H1 (cell line): ENCODE measurements around the gene RNASET2. TPM values are rescaled to one million over a fixed set of nuclear protein-coding genes. Genes with fewer than 3 reads are reported as not detected.

Experiments
- CHD2 ChIP-seq: IDR thresholded peaks from 2 replicates; pipeline ENCODE4 v1.6.1; 2012; ENCODE audit warnings: low read length, improper control_type of control experiment
- polyA plus RNA-seq, 7 experiments: library from polyadenylated mRNA; depleted of rRNA in 3 of 7; stranded (reverse) in 5 of 7; unstranded in 2 of 7; fragments of >200 nt in 5 of 7; fragments of 200-250 nt in 2 of 7; gene quantifications; 1 replicate in 5 of 7; 2 replicates in 1 of 7; 4 replicates in 1 of 7; pipeline versions ENCODE4 v1.2.1 to v1.2.3, GENCODE V29; 2011 to 2013; ENCODE audit warnings: missing spikeins in 2 of 7, mixed read lengths in 2 of 7
- total RNA-seq: library from RNA; stranded (reverse); fragmentation: NEBNext Ultra II Directional; extraction: Animal tissue kit (Norgen Biotek cat#: 25700); gene quantifications from 2 replicates; pipeline ENCODE4 v1.2.1, GENCODE V29; 2021
- TF ChIP-seq, protein P1 (sequence below): IDR thresholded peaks from 2 replicates; pipeline ENCODE4 v1.6.1; 2012; ENCODE audit warnings: low read length, inconsistent platforms

The RNASET2 gene
- total and polyA plus RNA-seq, 2 of the 8 experiments (the other 6 are each of a cell fraction or from before 2014, with no cell fraction given) = 15.7 to 22.9 TPM

GRCh38 chr6:166971271-166971670 is 14.9 kb upstream of the RNASET2 start (continued):
- TF ChIP-seq, protein P1, sequence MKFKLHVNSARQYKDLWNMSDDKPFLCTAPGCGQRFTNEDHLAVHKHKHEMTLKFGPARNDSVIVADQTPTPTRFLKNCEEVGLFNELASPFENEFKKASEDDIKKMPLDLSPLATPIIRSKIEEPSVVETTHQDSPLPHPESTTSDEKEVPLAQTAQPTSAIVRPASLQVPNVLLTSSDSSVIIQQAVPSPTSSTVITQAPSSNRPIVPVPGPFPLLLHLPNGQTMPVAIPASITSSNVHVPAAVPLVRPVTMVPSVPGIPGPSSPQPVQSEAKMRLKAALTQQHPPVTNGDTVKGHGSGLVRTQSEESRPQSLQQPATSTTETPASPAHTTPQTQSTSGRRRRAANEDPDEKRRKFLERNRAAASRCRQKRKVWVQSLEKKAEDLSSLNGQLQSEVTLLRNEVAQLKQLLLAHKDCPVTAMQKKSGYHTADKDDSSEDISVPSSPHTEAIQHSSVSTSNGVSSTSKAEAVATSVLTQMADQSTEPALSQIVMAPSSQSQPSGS = no peak
- no peak for TF ChIP-seq CHD2
- TF ChIP-seq, all 59 proteins: peak for 0
